ENCODE data around the gene NCAPH2. TPM values are rescaled to one million over a fixed set of nuclear protein-coding genes. Genes with fewer than 3 reads are reported as not detected.

NCAPH2 gene
- total RNA-seq, 6 donors from 2014 or later: 55.4 to 104 (median 62.2) TPM

DNA sequence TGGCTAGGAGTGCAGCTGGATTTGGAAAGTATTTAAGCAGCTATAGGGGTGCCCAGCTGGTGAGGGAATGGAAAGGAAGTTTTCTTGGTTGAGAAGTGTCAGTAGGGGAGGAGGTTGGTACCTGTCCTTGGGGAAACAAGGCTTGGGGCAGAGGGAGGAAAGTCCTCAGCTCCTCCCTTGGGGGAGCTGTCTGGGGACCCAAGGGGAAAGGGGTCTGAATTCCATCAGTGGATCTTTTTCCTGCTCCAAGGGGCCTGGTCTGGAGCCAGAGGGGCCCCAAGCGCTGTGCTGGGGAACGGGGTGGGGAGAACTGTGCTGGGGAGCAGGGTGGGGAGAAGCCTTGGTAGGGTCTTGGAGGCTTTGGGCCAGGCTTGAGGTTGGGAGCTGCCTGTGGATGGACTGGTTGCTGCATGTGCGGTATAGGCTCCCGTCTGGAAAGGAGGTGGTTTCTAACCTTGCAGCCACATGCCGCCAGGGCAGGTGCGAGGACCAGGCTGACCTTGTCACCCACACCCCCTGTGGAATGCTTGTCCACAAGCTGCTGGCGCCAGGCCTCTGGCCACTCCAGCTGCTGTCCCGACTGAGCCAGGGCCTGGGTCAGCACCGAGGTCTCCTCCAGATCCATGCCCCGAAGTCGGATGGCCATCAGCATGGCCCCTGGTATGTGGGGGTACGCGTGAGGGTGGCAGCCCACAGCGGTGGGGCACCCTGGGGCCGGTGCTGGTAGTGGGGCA lies 20.8 kb downstream of the NCAPH2 start:
- TF ChIP-seq POLR2A (IDR thresholded peaks at IDR 0.05) (no peak), POLR2AphosphoS5 (IDR thresholded peaks at IDR 0.05) (peak in 1 of 2 donors; percentile 5)
- Histone ChIP-seq H3K4me1 (peaks cover 51 to 92% (median 58%) of the 10 kb centered on the region in 4 donors), H3K27ac (peak overlapping the region; percentile 97 to 100 (median 98)), H3K4me3 (peak overlapping the region; percentile 27 to 93 (median 77)), H3K36me3 (peaks cover 2 to 6% (median 4%) of the 10 kb centered on the region in 4 donors), H3K9me3 (no peaks in the 10 kb centered on the region), H3K27me3 (no peaks in the 10 kb centered on the region)
- WGBS, 2 donors: 72 to 75% methylated on average over 2 to 15 of the region's 15 CpGs
- DNase-seq (peak in 1 of 2 donors; percentile 65), ATAC-seq (ENCODE audit: low FRiP score in 2 of 2) (no peak)

DNA sequence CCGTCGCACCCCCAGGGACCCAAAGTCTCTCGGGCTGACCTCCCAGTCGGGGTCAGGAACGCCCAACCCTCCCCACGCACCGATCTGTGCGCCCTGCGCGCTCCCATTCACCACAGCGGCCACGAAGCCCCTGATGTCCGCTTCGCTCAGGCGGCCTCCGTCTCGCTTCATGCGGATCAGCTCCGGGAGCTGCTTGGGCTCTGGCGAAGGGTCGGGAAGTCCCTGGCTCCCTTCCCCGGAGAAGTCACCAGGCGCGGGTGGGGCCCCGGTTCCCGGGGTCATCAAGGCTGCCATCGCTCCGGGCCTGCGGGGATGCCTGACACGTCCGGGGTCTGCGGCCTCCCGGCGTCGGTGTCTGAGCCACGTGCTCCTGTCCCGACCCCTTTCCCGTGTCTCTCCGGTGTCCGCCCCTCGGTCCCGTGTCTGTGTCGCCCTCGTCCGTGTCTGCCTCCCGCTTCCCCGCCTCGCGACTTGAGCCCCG lies 21.4 kb downstream of the NCAPH2 start:
- DNase-seq (no peak), ATAC-seq (ENCODE audit: low FRiP score in 2 of 2) (no peak)
- TF ChIP-seq EP300 (IDR thresholded peaks at IDR 0.05): peak in 1 of 4 donors; percentile 28
- TF ChIP-seq POLR2AphosphoS5 (IDR thresholded peaks at IDR 0.05): no peak
- Histone ChIP-seq H3K36me3 (no peaks in the 10 kb centered on the region), H3K4me3 (peak overlapping the region; percentile 27 to 93 (median 77)), H3K9me3 (no peaks in the 10 kb centered on the region), H3K27ac (peak overlapping the region; percentile 97 to 100 (median 98)), H3K4me1 (peaks cover 51 to 88% (median 55%) of the 10 kb centered on the region in 4 donors), H3K27me3 (no peaks in the 10 kb centered on the region)
- WGBS, 2 donors: 21 to 29% methylated on average over 9 to 34 of the region's 50 CpGs

DNA sequence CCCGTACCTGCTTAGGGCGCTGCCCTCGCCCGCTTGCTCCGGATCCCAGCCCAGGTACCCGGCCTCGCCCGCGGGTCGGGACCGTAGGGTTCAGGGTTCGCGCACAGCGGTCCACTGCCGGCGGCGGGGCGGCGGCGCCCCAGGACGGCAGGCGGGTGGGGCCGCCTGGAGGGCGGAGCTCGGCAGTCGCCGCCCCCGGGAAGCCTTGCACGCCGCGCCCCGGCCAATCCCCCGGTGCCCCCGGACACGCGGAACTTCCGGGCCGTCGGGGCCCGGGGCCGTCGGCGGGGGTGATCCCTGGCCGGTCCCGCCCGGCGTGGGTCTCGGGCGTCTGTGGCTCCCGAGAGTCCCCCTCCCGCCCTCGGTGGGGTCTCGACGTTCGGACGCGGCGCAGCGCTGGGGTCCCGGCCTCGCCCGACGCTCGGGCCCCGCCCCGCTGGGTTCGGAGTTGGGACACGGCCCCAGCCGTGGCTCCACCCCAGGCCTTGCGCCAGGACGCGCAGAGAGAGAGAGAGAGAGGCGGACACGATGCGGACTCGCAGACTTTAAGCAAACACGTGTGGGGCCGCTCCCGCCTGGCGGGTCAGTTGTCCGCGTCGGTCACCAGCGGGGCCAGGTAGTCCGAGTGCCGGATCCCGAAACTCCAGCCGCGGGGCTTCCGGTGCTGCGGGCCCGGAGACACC lies 22.0 kb downstream of the NCAPH2 start, which contains the start of gene TYMP:
Gene TYMP (minus strand): TSS at position 116 of the 683 bp plus-strand sequence. CDS start 303 bp downstream, outside the sequence.
- Histone ChIP-seq H3K9me3 (no peaks in the 10 kb centered on the region), H3K4me1 (peaks cover 47 to 83% (median 52%) of the 10 kb centered on the region in 4 donors), H3K36me3 (no peaks in the 10 kb centered on the region), H3K27ac (peak within 1 kb of the TSS; percentile 97 to 100 (median 98)), H3K27me3 (no peaks in the 10 kb centered on the region), H3K4me3 (peak within 1 kb of the TSS; percentile 27 to 93 (median 77))
- WGBS, 2 donors: 0 to 1% methylated on average over 25 to 40 of the region's 92 CpGs
- TF ChIP-seq POLR2A (IDR thresholded peaks at IDR 0.05): peak in 3 of 4 donors; percentile 65 to 95 (median 79)
- TF ChIP-seq, protein P1, sequence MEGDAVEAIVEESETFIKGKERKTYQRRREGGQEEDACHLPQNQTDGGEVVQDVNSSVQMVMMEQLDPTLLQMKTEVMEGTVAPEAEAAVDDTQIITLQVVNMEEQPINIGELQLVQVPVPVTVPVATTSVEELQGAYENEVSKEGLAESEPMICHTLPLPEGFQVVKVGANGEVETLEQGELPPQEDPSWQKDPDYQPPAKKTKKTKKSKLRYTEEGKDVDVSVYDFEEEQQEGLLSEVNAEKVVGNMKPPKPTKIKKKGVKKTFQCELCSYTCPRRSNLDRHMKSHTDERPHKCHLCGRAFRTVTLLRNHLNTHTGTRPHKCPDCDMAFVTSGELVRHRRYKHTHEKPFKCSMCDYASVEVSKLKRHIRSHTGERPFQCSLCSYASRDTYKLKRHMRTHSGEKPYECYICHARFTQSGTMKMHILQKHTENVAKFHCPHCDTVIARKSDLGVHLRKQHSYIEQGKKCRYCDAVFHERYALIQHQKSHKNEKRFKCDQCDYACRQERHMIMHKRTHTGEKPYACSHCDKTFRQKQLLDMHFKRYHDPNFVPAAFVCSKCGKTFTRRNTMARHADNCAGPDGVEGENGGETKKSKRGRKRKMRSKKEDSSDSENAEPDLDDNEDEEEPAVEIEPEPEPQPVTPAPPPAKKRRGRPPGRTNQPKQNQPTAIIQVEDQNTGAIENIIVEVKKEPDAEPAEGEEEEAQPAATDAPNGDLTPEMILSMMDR (IDR thresholded peaks at IDR 0.05): peak in 2 of 6 experiments; percentile 4 to 40
- peak; percentile 56 to 83 for TF ChIP-seq POLR2AphosphoS5 (IDR thresholded peaks at IDR 0.05)
- TF ChIP-seq EP300 (IDR thresholded peaks at IDR 0.05): peak in 2 of 4 donors; percentile 15 to 45
- ATAC-seq (ENCODE audit: low FRiP score in 2 of 2): peak; percentile 72
- DNase-seq: peak; percentile 88 to 97

DNA sequence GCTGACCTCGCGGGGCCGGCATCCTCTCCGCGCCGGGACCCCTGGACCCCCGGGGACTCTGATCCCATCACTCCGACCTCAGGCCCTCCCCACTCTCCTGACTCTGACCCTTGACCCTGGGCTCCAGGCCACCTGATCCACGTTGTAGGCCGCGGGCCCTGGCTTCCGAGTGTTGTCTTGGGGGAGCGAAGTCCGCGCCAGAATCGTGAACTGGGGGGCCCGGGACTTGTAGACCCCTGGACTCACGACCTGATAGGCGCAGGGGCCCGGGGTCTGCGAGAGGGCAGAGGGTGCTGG lies 22.5 kb downstream of the NCAPH2 start:
- peak in 1 of 2 donors; percentile 0 for ATAC-seq (ENCODE audit: low FRiP score in 2 of 2)
- H3K27ac ChIP-seq: peak overlapping the region; percentile 97 to 100 (median 98)
- DNase-seq: no peak
- H3K4me3 ChIP-seq: peak overlapping the region; percentile 27 to 93 (median 77)
- H3K4me1 ChIP-seq: peaks cover 47 to 83% (median 51%) of the 10 kb centered on the region in 4 donors
- no peak for TF ChIP-seq POLR2A (IDR thresholded peaks at IDR 0.05)
- no peak for TF ChIP-seq POLR2AphosphoS5 (IDR thresholded peaks at IDR 0.05)
- TF ChIP-seq EP300 (IDR thresholded peaks at IDR 0.05): no peak
- TF ChIP-seq, protein P1 (IDR thresholded peaks at IDR 0.05): no peak
- H3K36me3 ChIP-seq: no peaks in the 10 kb centered on the region
- no peaks in the 10 kb centered on the region for H3K9me3 ChIP-seq
- WGBS, 2 donors: 0% methylated on average over 1 to 19 of the region's 21 CpGs
- H3K27me3 ChIP-seq: no peaks in the 10 kb centered on the region

DNA sequence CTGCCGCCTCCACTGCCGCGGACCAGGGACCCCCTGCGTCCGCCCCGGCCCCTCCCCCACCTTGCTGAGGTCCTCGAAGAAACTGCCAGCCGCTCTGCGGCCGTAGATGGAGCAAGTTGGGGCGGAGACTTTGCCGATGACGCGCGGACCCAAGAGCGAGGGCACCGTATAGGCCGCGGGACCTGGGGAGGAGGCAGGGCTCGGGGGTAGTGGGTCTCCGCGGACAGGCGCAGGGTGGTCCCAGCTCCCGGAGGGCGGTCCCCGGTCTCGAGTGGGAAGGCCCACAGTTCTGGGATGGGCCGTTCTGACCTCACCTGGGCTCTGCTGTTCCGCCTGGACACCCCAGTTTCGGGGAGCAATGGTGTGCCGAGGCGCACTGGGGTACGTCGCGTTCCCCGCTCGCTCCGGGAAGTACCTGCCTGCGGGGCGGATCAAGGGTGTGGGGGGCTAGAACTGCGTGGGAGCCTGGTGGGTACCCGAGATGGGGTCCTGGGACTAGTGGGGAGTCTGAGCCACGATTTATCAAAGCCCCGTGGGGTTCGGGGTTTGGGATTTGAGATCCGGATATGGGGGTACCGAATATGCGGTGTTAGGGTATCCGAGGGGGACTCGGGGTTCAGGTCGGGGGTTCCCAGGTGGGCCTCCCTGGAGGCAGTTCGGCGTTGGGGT lies 23.0 kb downstream of the NCAPH2 start:
- 1% methylated on average over 16 to 53 of the region's 53 CpGs for WGBS, 2 donors
- peak; percentile 94 to 95 for DNase-seq
- Histone ChIP-seq H3K9me3 (no peaks in the 10 kb centered on the region), H3K36me3 (no peaks in the 10 kb centered on the region), H3K27ac (peak overlapping the region; percentile 97 to 100 (median 98)), H3K4me3 (peak overlapping the region; percentile 64 to 93 (median 77)), H3K4me1 (peaks cover 47 to 83% (median 51%) of the 10 kb centered on the region in 4 donors), H3K27me3 (no peaks in the 10 kb centered on the region)
- TF ChIP-seq, protein P1 (IDR thresholded peaks at IDR 0.05): no peak
- TF ChIP-seq POLR2A (IDR thresholded peaks at IDR 0.05) (peak; percentile 66 to 96 (median 80)), POLR2AphosphoS5 (IDR thresholded peaks at IDR 0.05) (peak; percentile 91 to 95), EP300 (IDR thresholded peaks at IDR 0.05) (peak in 1 of 4 donors; percentile 14)
- ATAC-seq (ENCODE audit: low FRiP score in 2 of 2): peak; percentile 73 to 86
